Endothelial cell of umbilical vein (primary cell): ENCODE measurements around the gene UQCC2.

ENCODE experiments used
- CTCF ChIP-seq, 2 donors: IDR thresholded peaks; 1 replicate in 1 of 2; 2 replicates in 1 of 2; pipeline ENCODE4 v1.5.1; 2011; ENCODE audit warnings: low read length in 2 of 2, mild to moderate bottlenecking in 2 of 2, moderate library complexity in 2 of 2, control low read depth in 1 of 2, inconsistent platforms in 1 of 2, low read depth in 1 of 2; ENCODE audit not compliant: insufficient read depth in 1 of 2; ENCODE audit errors: extremely low read depth in 1 of 2
- EZH2 ChIP-seq: IDR thresholded peaks from 2 replicates; pipeline ENCODE4 v1.6.1; 2012; ENCODE audit warnings: borderline replicate concordance, low read depth, mild to moderate bottlenecking, moderate library complexity, low read length, inconsistent platforms; ENCODE audit not compliant: severe bottlenecking
- FOS ChIP-seq: IDR thresholded peaks from 2 replicates; pipeline ENCODE4 v1.6.1; 2011; ENCODE audit warnings: mild to moderate bottlenecking, low read length, moderate library complexity, borderline replicate concordance; ENCODE audit not compliant: insufficient read depth
- GATA2 ChIP-seq: IDR thresholded peaks from 2 replicates; pipeline ENCODE4 v1.7.0; 2011; ENCODE audit warnings: low read depth, mild to moderate bottlenecking, moderate library complexity, mixed read lengths, low read length; ENCODE audit not compliant: insufficient read length, insufficient read depth
- JUN ChIP-seq: IDR thresholded peaks from 2 replicates; pipeline ENCODE4 v1.6.1; 2011; ENCODE audit warnings: borderline replicate concordance, low read depth; ENCODE audit not compliant: insufficient read length, insufficient read depth
- MAX ChIP-seq: IDR thresholded peaks from 2 replicates; pipeline ENCODE4 v1.6.1; 2011; ENCODE audit not compliant: insufficient read depth, insufficient read length
- MYC ChIP-seq: IDR thresholded peaks from one replicate; pipeline ENCODE4 v1.6.1; 2011; ENCODE audit warnings: mild to moderate bottlenecking, low read depth, low read length
- POLR2A ChIP-seq: IDR thresholded peaks from 2 replicates; pipeline ENCODE4 v1.6.1; 2012; ENCODE audit warnings: low read depth, mild to moderate bottlenecking, control low read depth, low read length
- POLR2AphosphoS5 ChIP-seq: IDR thresholded peaks from 2 replicates; pipeline ENCODE4 v1.6.1; 2012; ENCODE audit warnings: low read depth, mild to moderate bottlenecking, control low read depth, low read length, moderate library complexity; ENCODE audit not compliant: insufficient read depth

GRCh38 chr6:33705955-33706725 lies 5.4 kb downstream of the UQCC2 start:
- TF ChIP-seq CTCF (IDR thresholded peaks at IDR 0.05; ENCODE audit: extremely low read depth in 1 of 2, insufficient read depth in 1 of 2, low read depth in 1 of 2, low read length in 2 of 2): no peak
- TF ChIP-seq POLR2A: no peak
- no peak for TF ChIP-seq EZH2
- no peak for TF ChIP-seq GATA2
- TF ChIP-seq MAX: no peak
- TF ChIP-seq POLR2AphosphoS5: no peak
- TF ChIP-seq MYC: no peak
- TF ChIP-seq FOS: no peak
- TF ChIP-seq JUN: no peak
